ENCODE data around the gene XG.
"Not testable (repeated sequence)": the region's sequence is repeated elsewhere in the genome, so short reads cannot be mapped to it uniquely, and the experiment has no call there.

GRCh38 chrX:2804106-2804843, 52.4 kb downstream of the XG start:
- TF ChIP-seq EZH2 (IDR thresholded peaks at IDR 0.05; ENCODE audit: low read depth, low read length, severe bottlenecking); RXRA (IDR thresholded peaks at IDR 0.05; ENCODE audit: insufficient read depth, low read depth, low read length); RAD21 (IDR thresholded peaks at IDR 0.05 in 1 of 2, conservative IDR thresholded peaks at IDR 0.05 in 1 of 2; ENCODE audit: low read depth in 2 of 2, low read length in 2 of 2); CTCF (IDR thresholded peaks at IDR 0.05; ENCODE audit: control extremely low read depth in 1 of 3, insufficient read depth in 1 of 3, low read depth in 1 of 3, low read length in 3 of 3); POLR2A (IDR thresholded peaks at IDR 0.05; ENCODE audit: control extremely low read depth in 1 of 2, low read depth in 2 of 2, low read length in 2 of 2); POLR2AphosphoS5 (IDR thresholded peaks at IDR 0.05; ENCODE audit: low read depth, low read length): not testable (repeated sequence)
